Measurements from ENCODE around the gene FGD2.

The FGD2 gene

DNA sequence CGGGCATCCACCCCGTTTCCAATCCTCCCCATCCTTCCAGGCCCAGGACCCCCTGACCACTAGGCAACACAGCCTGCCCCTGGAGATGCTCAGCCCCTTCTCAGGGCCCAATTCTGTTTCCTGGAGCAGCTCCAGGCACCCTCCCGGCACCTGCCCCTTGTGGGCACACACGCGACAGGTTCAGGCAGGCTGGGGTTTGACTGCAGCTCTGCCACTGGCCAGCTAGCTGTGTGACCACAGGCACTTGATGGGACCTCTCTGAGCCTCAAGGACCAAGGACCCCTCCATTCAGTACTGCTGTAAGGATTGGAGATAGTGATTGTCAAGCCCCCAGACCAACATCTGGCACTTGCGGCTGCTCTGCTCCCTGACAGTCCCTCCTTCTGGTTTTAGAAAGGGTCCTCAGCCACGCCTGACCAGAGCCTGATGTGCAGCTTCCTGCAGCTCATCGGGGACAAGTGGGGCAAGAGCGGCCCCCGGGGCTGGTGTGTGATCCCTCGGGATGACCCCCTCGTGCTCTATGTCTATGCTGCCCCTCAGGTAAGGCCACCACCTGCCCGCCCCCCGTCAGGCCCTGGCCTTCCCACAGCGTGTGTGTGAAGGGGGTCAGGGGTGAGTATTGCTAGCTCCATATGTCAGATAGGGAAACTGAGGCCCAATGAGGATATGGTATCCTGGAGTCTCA, 21.7 kb downstream of the FGD2 start:
- TF ChIP-seq, protein P1, sequence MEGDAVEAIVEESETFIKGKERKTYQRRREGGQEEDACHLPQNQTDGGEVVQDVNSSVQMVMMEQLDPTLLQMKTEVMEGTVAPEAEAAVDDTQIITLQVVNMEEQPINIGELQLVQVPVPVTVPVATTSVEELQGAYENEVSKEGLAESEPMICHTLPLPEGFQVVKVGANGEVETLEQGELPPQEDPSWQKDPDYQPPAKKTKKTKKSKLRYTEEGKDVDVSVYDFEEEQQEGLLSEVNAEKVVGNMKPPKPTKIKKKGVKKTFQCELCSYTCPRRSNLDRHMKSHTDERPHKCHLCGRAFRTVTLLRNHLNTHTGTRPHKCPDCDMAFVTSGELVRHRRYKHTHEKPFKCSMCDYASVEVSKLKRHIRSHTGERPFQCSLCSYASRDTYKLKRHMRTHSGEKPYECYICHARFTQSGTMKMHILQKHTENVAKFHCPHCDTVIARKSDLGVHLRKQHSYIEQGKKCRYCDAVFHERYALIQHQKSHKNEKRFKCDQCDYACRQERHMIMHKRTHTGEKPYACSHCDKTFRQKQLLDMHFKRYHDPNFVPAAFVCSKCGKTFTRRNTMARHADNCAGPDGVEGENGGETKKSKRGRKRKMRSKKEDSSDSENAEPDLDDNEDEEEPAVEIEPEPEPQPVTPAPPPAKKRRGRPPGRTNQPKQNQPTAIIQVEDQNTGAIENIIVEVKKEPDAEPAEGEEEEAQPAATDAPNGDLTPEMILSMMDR (IDR thresholded peaks at IDR 0.05): no peak

DNA sequence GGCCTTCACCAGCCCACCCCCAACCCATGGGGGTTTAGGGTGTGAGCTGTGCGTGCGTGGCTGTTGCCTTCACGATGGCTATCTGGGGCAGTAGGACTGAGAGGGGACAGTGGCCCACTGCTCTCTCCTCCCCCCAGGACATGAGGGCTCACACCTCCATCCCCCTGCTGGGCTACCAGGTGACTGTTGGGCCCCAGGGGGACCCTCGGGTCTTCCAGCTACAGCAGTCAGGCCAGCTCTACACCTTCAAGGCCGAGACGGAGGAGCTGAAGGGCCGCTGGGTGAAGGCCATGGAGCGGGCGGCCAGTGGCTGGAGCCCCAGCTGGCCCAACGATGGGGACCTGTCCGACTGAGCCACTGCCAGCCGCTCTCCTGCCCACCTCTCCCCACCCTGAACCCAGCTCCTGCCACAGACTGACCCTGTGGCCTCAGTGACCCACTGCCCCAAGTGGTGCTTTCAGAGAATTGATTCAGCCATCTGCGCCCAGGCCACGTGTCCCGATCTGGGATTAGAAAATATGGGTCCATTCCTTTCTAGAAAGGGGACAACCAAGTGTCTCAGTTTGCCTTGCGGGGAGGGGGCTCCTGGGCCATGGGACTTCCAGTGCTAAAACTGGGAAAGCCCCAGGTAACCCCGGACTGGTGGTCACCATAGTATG, 22.5 kb downstream of the FGD2 start:
- TF ChIP-seq, protein P1 (IDR thresholded peaks at IDR 0.05): no peak

DNA sequence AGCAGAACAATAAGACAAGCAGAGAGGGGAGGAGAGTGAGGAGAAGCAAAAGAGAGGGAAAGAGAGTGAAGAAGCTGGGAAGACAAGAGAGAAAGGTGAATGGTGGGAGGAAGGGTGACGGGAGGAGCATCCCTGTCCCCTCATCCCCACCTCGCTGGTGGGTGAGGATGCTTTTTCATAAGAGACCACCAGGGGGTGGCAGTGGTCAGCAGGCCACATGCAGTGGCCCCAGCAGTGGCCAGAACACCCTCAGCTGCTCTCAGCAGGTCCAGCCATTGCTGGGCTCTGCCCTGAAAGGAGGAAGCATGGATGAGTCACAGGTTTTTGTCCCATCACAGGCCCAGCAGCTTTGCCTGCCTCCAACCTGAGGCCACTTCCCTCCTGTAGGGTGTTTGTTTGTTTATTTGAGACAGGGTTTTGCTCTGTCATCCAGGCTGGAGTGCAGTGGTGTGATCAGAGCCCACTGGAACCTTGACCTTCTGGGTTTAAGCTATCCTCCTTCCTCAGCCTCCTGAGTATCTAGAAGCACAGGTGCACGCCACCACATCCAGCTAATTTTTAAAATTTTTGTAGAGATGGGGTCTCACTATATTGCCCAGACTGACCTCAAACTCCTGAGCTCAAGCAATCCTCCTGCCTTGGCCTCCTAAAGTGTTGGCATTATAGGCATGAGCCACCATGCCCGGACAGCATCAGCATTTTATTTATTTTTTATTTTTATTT, 24.0 kb downstream of the FGD2 start:
- TF ChIP-seq, protein P1 (IDR thresholded peaks at IDR 0.05): peak; percentile 36

DNA sequence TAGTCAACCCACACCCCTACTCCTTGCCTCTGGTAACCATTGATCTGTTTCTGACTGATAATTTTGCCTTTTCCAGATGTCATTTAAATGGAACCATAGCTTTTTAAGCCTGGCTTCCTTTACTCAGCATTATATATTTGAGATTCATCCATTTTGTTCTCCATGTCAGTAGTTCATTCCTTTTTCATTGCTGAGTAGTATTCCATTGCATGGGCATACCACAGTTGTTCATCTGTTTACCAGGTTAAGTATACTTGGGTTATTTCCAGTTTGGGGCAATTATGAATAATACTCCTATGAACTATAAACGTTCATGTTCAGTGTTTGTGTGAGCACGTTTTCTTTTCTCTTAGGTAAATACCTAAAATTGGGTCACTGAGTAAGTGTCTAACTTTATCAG, 25.1 kb downstream of the FGD2 start:
- TF ChIP-seq, protein P1 (IDR thresholded peaks at IDR 0.05): no peak

DNA sequence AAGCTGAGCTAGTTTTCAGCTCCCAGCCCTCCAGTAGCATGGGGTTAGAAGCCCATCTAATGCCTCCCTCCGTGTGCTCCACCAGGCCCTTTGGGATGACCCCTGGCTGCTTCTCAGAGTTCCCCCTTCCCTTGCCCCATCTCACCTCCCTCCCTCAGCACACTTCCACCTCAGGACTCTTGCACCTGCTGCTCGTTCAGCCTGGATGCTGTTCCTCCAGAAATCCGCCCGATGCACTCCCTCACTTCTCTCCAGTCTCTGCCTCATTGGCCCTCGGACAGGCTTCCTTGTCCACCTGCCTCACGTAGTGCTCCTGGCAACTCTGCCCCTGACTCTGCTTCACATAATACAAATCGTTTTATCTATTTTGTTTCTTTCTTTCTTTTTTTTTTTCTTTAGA, 26.8 kb downstream of the FGD2 start:
- TF ChIP-seq, protein P1 (IDR thresholded peaks at IDR 0.05): no peak

DNA sequence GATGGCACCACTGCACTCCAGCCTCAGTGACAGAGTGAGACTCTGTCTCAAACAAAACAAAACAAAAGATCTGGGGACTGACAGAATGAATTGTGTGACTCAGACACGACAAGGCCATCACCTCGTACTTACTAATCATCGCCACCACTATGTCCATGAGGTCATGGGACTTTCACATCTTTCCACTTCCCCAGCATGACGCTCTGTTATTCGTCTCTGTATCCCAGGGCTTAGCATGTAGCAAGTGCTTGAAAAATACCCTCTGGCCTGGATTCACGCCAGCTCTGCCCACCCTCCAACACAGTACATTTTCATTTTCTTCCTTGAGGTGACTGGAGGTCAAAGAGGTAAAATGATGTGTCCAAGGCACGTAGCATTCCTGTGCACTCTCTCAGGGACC, 27.8 kb downstream of the FGD2 start:
- TF ChIP-seq, protein P1 (IDR thresholded peaks at IDR 0.05): no peak

DNA sequence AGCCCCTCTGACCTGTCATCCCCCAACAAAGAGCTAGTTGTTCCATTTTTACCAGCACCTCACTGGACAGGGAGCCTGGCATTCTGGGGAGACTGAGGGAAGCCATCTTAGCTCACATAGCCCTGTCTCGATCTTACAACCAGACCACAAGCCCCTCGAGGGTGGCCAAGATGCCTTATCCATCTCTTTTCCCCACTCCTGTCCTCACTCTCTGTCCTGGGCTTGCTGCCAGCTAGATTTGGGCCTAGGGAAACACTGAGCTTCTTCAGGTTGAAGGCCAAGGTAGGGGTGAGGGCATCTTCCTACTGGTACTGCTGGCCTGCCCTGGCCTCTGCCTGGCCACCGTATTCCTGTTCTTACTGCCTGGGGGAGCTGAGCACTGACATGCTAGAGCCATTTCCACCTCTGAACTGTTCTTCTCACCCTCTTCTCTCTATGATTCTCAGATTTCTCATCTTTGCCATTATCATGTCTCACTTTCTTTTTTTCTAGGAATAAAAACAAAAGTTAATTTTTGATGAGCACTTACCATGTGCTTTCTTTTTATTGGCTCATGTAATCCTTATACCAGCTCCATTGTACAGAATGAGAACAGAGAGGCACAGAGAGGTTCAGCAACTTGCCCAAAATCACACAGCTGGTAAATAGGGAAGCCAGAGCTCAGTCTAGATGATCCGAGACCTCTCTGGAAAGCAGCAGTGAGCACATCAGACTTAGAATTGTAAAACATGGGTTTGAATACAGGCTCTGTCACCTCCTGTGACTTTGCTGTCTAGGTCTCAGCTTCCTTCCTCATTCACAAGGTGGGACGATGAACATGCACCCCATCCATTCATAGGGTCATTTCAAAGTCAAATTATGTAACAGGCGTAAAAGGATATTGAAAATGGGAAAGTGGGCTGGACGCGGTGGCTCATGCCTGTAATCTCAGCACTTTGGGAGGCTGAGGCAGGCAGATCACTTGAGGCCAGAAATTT, 28.7 kb downstream of the FGD2 start:
- TF ChIP-seq, protein P1 (IDR thresholded peaks at IDR 0.05): no peak
